GM12892 (cell line): ENCODE measurements around the gene ATP8B3.

Experiments used
- DNase-seq: peaks from one replicate; pipeline ENCODE4 v3.0.0; 2011; ENCODE audit not compliant: insufficient read length
- FAIRE-seq: peaks from 2 replicates; lab custom pipeline; 2011; peaks lifted over from hg19 to GRCh38; lab: Jason Lieb, UNC
- POLR2A ChIP-seq: IDR thresholded peaks from 2 replicates; pipeline ENCODE4 v1.6.1; 2011; ENCODE audit warnings: low read depth, low read length, control low read depth
- POLR2AphosphoS5 ChIP-seq: IDR thresholded peaks from 2 replicates; pipeline ENCODE4 v1.6.1; 2011; ENCODE audit warnings: low read depth, low read length, control low read depth
- TAF1 ChIP-seq: IDR thresholded peaks from 2 replicates; pipeline ENCODE4 v1.6.1; 2011; ENCODE audit warnings: low read depth, mild to moderate bottlenecking, control low read depth, low read length, borderline replicate concordance

The ATP8B3 gene

DNA sequence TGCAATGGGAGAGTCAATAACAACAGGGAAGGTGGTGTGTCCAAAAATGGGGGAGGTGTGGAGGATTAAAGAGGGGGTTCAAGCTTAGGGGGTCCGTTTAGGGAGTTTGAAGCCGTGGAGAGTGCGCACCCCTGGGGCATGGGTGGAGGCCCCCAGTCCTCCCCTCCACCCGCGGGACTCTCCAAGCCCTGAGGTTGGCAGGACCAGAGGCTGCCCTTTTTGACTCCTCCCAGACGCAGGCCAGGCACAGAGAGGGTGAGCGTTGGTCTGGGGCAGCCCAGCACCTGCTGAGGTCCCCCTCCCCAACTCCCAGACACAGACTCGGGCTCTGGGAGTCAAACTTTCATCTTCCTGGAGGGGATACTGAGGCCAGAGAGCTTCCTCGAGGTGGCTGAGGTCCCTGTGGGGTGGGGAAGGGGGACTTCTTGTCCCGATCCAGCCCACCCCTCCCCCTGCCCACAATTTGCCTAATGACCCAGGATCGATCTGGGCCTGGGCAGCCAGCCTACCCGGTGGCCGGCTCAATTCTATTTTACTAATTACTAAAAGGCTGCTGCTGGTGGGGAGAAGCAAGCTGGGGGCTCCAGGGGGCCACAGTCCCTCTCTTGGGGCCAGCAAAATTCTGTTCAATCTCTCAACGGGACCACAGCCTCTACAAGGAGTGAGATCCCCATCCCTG lies 61.6 kb downstream of the ATP8B3 start:
- DNase-seq (no peak), FAIRE-seq (no peak)
- TF ChIP-seq POLR2A (no peak), TAF1 (no peak), POLR2AphosphoS5 (no peak)

DNA sequence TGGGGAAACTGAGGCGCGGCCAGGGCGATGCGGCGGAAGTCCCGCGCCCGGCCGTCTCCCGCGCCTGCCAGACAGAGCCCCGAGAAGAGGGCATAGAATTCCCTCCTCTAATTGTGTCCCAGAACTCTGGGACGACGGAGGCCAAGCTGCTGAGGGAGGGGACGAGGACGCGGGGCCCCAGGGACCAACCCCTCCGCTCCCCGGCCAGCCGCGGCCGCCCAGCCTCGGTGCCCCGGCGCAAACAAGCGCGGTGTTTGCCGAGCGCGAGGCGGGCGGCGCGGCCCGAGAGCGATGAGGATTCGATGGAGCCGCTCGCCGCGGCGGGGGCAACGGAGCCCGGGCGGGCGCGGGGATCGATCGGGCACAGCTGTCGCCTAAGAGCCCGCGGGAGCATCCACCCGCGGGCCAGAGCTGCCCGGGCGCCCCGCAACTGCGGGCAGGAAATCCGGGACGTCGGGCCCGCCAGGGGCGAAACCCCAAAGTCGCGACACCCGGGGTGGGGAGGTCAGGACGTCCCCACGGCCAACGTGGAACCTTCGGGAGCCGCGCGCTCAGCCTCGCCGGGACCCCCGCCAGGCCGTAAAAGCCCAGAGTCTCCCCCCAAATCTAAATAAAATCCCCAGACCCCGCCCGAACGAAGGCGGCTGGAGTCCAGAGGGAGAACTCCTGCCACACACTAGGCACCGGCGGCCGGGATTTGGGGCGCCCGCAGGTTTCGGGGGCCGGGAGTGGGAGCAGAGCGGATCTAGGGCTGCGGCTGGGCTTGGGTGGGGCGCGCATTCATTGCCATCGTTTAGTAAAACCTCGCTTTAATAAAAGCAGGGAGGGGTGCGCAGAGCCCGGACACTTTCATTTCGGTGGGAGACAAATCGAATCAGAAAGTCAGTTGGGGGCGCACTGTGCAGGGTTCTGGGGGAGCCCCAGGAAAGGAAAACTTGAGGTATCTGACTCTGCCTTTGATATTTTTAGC lies 62.4 kb downstream of the ATP8B3 start:
- no peak for TF ChIP-seq POLR2AphosphoS5
- no peak for TF ChIP-seq POLR2A
- no peak for TF ChIP-seq TAF1
- FAIRE-seq = no peak
- DNase-seq = no peak

DNA sequence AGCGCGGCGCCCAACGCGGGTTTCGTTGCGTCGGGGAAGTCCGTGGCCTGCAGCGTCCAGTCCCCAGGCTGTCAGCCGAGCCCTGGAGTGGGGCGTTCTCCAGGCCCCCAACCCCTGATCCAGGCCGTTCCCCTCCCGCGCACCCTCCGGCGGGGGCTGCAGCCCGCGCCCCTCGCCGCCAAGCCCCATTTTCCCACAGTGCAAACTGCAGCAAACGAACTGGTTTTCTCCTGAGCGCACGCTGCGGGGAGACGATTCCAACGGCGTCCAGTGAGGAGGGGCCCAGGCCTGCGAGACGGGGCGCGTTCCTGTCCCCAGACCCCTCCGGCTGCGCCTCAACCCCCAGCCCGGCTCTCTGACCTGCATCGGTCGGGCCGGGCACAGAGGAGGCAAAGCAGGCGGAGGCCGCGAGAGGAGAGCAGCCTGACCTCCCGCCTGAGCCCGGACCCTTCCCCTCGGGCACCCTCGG lies 63.2 kb downstream of the ATP8B3 start:
- FAIRE-seq = no peak
- TF ChIP-seq POLR2A (no peak), POLR2AphosphoS5 (no peak), TAF1 (no peak)
- DNase-seq = no peak

DNA sequence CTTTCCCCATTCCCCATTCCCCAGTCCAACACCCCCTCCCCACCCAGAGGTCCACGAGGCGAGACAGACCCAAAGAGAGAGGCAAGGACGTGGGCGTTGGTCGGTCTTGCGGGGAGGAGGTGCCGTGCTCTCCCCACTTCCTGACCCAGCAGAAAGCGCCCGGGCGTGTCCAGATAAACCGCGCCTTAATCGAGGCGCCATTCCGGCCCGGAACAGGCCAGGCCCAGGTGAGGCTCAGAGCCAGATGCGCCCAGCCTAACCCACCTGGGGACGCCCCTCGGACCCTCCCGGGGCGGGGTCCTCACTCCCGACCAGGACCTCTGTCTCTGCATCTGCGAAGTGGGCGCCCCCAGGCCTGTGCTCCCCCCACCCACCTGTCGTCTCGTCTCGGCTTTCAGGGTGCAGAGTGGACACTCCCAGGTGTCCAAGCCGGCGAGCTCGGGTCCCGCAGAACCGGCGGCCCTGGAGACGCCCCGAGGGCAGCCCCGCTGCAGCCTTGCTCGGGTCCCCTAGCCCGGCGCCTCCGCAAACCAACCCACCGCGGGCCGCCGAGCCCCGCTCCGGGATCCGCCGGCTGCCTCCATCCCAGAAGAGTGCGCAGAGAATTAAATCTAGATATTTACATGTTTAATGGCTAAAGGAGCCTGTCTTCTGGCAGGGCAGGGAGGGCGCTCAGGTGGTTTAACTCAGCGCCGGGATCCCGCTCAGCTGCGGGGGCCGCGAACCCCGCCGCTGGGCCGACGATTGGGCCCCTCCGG lies 63.8 kb downstream of the ATP8B3 start:
- no peak for FAIRE-seq
- DNase-seq = peak; percentile 72
- no peak for TF ChIP-seq POLR2A
- no peak for TF ChIP-seq TAF1
- TF ChIP-seq POLR2AphosphoS5 = no peak

DNA sequence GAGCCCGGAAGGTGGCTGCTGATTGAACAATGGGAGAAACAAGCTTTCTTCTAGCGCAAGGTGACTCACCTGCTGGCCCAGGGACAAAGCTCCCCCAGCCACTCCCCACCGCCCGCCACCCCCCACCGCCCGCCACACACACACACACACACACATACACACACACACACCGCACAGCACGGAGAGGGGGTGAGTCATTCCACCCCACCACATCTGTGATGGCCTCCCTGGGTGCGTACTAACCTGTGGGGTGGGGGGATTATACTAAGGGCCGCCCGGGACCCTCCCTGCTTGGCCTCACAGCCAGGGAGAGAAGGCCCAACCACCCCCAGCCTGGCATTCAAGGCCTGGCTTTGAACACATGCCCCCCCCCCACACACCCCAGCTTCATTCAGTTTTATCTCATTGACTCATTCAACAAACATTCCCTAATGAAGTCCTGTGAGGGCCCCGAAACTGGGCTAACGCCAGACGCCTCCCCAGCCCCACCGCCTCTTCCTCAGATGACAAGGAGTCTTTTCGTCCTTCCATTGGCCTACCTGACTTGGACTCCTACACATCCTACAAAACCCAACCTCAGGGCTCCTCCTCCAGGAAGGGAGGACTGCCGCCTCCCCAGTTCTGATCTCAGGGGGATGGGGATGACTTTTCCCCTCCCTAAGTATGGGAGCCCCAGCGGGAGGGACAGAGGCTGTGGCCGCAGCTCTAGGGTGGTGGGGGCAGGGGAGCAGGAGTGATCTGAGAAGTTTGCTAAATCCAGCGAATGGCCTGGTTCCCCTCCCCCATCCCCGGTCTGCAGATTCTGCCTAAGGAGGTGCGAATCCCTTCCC lies 64.6 kb downstream of the ATP8B3 start:
- DNase-seq (peak; percentile 70), FAIRE-seq (peak; percentile 44)
- TF ChIP-seq POLR2AphosphoS5 = no peak
- no peak for TF ChIP-seq TAF1
- TF ChIP-seq POLR2A = no peak

DNA sequence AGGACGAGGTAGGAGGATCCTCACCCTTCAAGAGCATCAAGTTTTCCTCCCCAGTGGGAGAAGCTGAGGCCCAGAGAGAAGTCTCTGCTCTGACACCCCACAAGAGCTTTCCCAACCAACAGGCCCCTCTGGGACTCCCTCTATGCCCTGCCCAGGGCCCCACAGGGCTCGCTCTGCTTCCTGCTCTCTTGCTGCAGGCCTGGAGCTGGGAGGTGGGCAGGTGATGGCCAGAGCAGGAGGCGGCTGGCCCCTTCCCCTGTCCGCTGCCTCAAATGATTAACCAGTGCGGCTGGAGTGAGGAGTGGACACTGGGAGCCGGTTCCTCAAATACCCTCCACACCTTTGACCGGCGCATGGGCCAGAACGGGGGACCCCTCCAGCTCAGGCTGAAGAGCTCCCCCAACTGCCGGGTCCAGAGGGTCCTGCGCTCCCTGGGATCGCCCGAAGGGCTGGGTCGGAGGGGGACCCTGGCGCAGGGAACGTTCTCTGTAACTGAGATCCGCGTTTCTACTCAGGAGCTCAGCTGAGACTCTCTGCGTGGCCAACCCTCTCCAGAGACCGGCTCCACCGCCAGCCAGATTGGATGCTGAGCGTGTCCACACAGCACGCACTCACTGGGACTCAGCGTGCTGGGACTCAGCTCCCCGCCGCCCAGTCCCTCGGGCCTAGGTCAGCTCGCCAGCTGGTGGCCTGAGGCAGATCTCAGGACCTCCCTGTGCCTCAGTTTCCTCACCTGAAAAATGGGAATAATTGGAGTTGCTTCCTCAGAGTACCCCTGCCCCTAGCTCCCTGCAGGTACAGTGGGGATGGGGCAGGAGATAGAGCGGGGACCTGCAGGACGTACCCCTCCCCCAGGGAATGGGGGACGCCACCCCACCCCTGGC lies 65.4 kb downstream of the ATP8B3 start:
- FAIRE-seq = peak; percentile 21
- no peak for DNase-seq
- no peak for TF ChIP-seq POLR2AphosphoS5
- TF ChIP-seq TAF1 = no peak
- no peak for TF ChIP-seq POLR2A

DNA sequence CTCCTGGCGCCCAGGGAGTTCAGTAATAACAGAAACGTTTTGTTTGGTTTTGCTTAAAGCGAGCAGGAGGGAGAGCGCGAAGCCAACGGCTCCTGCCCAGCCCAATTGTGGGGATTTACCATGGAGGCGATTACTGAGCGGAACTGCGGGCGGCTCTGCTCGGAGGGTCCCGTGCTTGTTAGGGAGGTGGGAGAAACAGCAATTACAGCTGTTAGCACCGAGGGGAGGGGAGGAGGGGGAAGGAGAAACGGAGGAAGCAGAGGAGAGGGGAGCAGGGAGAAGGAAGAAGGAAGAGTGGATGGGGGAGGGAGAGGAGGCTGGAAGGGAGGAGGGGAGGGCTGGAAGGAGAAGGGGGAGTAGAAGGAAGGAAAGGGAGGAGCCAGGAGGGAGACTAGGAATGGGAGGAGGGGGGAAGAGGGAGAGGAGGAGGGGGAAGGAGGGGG lies 66.5 kb downstream of the ATP8B3 start:
- FAIRE-seq (no peak), DNase-seq (no peak)
- TF ChIP-seq TAF1 (no peak), POLR2A (no peak), POLR2AphosphoS5 (no peak)

DNA sequence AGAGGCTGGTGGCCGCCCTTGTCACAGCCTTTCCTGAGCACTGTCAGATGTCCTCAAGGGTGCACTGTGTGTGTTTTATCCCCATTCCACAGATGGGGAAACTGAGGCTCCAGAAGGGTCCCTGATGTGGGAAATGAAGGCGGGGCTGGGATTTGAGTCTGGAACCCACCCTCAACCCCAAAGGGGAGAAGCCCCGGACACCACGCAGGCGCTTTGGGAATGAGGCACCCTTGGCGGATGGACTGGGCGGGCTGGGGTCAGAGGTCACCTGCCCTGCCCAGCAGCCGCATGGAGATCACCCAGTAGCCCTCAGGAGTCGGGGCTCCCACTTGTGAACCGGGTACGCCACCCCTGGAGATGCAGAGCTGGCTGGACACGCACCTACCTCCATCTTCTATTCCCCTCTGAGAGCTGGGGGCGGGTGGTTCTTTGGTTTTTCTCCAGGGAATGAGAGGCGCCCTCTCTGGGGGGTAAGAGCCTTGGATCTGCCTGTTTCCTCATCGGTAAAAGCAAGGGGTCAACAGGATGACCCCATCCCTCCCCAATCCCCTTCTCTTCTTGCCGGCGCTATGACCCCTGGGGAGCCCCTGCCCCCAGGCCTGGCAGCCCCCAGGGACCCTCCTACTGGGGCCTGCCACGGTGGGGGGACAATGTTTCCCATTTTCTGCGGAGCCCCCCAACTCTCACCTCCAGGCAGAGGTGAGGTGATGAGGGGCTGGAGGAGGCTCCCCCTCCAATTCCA lies 67.1 kb downstream of the ATP8B3 start:
- no peak for FAIRE-seq
- no peak for DNase-seq
- no peak for TF ChIP-seq TAF1
- no peak for TF ChIP-seq POLR2A

DNA sequence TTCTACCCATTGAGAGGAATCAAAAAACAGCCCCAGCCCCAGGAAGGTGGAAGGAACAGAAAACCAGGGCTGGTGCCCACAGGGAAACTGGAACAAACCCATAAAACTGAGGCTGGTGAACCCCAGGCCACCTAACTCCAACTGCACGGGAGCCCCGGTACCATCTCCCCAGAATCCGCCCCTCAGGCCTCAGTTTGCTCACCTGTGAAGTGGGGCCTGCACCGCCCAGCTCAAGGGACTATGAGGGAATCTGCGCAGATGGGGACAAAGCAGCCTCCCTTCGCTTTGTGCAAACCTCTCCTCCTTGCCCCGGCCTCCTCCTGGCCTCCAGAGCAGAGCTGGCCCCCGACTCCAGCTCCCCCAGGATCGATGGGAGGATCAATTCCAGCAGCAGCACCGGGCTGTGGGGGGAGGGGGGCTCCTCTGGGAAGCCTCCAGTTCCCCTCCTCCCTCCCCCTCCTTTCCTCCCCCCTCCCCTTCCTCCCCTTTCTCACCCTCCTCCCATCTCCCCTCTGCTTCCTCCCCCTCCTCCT lies 67.9 kb downstream of the ATP8B3 start:
- no peak for FAIRE-seq
- no peak for TF ChIP-seq POLR2AphosphoS5
- DNase-seq = no peak
